Stimulated activated CD4-positive, alpha-beta T cell treated with anti-CD3 and anti-CD28 coated beads, Interleukin-12 subunit alpha, Interleukin-12 subunit beta, amount 100 ng/mL, for 24 hours (primary cell): ENCODE data around the gene FTHL17.

Experiments
- DNase-seq, 2 experiments: peaks; one replicate each; pipeline ENCODE4 v3.0.0-alpha.2; 2020; ENCODE audit warnings: low read depth in 2 of 2

Gene FTHL17

DNA sequence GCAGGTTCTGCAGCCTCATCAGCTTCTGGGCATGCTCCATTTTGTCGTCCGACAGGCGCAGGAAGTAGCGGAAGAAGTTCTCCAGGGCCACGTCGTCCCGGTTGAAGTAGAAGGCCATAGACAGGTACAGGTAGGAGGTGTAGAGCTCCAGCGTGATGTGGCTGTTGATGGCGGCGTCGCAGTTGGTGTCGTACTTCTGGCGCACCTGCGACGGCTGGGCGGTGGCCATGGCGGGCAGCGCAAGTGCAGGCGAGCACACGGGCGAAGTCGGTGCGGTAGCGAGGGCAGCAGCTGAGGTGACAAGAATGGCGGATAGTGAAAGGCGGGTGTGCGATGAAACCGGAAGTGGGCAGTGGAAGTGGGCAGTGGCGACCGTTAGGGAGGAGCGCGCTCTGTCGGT lies at the start of gene FTHL17:
FTHL17 (minus strand) TSS at position 317 of the 400 bp plus-strand sequence; CDS start at position 229, 88 bp downstream.
- DNase-seq = no peak

DNA sequence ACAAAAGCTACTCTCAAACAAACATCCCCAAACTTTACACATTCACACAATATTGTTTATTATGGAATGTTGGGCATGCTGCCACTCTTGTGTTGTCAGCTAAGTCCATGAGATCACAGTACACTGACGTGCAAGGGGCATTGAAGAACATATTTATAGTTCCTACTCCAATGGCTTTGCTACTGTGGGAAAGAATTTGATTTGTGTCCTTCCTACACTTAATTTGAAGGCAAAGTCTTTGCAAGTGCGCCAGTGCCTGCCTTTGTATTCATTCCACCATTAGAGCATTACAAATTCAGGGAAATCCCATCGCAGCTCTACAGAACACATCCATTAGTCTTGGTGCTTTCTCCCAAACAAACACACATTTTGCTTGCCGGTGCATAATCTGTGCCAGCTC lies 45.4 kb upstream of the FTHL17 start:
- no peak for DNase-seq

DNA sequence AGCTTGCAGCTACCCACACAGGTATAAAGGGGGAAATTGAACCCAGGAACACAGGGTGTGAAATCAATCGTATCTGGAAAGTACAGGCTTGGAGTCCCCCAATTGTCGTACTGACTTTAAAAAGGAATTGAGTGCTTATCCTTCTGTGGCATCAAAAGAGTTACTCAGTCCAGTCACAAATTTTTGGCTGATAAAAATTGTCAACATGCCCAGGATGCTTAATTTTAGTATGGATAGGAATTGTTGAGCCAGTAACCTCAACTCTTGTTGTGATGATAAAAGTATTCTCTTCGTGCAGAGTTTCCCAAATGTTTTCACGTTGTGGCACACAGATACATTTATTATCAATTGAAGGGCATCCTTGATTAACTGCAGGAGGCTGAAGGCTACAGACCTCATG lies 43.6 kb upstream of the FTHL17 start:
- no peak for DNase-seq

DNA sequence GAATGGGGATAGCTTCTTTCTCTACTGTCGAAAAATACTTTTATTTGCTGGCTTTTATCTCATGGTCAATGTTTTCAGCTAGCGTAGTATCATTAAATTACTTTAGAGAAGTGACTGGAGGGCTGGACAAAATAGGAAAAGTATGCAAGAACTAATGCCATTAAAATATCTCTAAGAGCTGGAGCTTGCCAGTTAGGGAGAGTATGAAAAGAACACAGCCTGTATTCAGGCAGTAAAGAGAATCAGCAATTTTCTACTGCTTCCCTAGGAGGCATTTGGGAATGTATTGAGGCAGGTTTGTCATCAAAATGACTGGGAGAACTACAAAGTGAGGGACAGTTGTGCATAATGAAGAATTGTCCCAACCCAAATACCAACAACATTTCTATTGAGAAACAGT lies 43.0 kb upstream of the FTHL17 start:
- no peak for DNase-seq

DNA sequence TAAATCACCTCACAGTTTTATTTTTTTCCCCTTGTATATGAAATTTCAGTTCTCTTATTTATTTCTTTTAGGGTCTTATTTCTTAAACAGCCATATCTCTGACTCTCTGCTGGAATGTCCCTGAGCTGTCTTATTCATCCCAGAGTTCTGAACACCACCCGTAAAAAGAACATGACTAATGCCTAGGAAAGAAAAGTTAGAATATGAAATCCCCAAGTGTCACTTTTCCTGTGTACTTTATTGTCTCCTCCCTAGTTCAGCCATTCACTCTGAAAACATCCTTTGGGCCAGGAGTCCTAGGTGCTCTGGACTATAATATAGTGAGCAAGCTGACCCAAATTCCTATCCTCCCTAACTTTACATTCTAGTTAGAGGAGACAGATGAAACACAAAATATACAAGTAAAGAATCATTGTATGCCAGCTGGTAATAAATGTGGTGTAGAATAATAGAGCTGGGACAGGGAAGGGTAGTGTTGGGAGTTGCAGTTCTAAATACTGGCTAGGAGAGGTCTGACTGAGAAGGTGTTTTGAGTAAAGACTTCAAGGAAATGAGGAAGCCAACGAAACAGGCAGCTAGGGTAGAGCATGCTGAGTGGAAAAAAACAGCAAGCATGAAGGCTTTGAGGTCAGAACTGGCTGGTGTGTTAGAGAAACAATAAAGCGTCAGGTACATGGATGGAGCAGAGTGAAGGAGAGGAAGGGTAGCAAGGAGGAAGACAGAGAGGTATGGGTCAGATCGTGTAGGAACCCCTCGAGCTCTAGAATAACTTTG lies 40.6 kb upstream of the FTHL17 start:
- no peak for DNase-seq

DNA sequence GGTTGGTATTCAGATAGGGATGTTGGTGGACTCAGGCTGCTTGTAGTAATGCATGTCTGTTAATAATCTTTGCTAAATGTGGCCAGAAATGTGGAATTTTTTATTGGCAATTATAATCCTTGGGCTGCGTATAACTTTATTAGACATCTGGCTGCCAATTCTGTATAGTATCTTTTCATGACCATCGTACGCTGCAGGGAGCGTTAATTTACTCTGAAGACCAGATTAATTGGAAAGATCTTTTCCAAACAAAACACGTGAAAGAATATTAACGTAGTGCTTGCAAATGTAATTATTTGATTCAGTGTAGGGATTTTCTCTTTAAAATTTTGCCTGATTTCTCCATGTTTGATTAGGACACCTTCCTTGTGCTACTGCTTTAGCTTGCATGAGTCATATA lies 38.8 kb upstream of the FTHL17 start:
- DNase-seq = no peak

DNA sequence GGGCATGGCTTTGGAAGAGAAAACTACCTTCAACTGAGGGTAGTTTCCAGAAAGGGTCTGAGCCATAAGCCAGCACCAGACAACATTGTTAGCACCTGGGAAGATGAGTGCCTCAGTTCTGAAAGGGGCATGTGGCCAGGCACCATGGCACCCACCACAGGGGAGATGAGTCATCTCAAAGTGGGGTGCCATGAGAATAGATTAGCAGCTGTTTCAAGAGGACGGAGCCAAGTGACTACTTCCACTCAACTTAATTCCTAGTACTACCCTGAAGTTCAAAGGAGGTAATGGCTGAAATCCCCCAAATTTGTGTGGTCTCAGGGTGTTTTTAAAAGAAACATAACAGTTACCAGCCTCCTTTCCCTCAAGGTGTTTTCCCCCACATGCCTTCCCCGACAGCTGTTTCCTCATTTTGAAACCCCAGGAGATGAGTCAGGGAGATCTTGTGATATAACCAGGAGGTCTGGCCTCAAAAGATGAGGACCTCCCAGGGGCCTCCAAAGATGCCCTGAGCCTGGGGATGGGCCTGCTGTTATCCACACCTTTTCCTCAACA lies 27.8 kb upstream of the FTHL17 start:
- DNase-seq = peak in 1 of 2 experiments; percentile 4

DNA sequence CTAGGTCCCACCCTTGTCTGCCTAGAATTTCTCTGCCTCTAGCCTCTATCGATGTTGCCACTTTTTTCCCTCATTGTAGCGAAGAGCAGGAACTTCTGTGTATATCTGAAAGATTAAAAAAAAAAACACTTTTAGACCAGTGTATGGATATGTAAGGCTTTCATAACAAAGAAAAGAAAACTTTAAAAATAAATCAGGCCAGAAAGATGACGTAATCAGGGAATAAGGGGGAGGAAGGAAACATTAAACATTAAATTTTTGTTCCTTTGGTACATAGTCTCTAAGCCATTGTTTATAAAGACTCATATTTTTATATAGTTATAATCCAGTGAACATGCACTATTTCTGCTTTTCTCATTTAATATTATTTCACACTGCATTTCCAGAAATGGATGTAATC lies 26.2 kb upstream of the FTHL17 start:
- no peak for DNase-seq

DNA sequence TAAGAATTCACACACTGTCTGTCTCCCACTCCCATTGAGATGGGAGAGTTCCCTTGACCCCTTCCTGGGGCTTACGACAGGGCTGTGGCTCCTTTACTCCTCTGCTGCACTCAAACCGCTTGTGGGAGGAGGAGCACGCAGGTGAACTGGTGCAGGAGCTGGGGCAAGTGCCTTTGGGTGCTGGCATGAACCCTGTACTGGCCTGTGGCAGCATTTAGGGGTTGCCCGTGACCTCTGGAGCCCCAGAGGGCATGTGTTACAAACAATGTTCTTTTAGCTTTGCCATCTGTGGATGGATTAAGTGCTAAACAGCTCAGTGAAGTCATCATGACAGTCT lies 21.8 kb upstream of the FTHL17 start:
- DNase-seq = no peak

DNA sequence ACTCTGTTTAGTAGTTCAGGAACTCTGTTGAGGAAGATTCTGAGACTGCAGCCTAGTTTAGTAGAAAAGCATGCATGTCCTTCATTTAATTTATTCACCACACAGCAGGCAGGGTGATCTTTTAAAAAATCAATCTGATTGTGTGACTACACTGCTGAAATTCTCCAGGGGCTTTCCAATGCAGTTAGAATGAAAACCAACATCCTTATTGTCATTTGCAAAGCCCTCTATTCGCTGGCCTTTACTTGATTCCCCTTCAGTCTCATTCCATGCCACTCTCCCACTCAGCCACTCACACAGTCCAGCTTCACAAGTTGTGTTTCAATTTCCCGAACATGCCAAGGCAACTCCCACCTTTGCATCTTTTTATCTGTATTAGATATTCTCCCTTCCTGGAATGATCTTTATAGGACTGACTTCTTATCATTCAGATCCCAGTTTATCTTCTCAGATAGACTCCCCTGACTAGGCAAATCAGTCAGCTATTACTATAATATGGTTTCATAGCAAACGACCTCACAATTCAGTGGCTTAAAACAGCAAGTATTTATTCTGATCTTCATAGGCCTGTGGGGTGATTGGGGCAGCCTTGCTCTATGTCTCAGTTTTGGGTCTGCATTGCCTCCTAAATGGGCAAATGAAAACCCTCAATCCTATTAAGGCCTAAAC lies 21.3 kb upstream of the FTHL17 start:
- DNase-seq = no peak

DNA sequence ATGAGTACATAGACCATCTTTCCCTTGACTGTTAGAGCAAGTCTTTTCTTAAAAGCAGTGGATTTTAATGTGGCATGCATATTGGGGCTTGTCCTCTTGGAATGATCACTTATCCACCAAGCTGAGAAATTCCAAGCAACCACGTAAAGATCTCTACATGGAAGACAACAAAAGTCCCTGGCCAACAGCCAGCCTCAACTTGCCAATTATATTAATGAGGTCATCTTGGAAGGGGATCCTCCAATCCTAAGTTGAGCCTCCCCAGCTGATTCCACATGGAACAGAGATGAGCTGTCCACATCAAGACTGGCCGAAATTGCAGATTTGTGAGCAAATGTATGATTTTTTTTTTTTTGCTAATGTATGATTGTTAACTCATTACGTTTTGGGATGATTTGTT lies 20.6 kb upstream of the FTHL17 start:
- DNase-seq = no peak

DNA sequence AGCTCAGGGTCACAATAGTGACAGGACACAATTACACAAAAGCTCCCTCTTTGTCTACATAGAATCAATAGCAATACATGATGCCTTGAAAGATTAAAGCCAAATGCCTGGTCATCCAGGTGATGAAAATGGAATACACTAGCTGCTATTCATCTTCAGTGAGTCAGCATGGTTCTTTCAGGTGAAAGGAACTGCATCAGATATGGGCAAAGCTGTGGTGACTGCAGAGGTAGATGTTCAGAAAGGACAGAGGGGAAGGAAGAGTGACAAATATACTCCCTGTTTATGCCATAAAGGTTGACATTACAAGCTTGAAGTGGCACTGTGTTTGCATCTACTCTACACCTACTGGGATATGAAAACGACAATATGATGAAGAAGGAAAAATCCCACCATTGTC lies 20.0 kb upstream of the FTHL17 start:
- DNase-seq = no peak

DNA sequence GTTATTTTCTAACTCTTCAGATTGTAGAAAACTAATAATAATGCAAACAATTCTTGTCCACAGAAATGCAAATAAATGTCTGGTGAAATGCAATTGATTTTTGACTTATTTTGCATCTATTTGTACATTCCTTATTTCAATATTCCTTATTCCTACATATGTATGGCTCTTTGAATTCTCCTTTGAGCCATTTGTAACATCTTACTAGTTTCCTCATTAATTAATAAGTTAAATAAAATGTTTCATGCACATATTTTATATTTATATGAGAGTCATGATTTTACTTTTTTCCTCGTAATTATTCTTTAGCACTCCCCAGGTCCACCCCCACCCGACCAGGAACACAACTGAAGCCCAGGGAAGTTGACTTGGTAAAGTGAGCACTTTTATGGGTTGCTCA lies 2.7 kb upstream of the FTHL17 start:
- no peak for DNase-seq

DNA sequence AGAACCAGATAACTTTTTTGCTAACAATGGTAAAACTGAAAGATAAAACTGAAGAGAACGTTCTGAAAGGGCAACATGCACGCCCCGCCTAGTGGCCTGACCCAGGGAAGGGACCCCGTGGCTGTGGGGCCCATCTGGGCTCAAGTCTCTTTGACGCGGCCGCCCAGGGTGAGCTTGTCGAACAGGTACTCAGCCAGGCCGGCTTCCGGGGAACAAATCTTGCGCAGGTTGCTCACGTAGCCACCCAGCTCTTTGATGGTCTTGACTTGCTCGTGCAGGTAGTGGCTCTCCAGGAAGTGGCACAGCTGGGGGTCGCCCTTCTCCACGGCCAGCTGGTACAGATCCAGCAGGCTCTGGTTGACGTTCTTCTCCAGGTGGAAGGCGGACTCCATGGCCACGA lies 579 bp downstream of the FTHL17 start:
- DNase-seq = no peak

DNA sequence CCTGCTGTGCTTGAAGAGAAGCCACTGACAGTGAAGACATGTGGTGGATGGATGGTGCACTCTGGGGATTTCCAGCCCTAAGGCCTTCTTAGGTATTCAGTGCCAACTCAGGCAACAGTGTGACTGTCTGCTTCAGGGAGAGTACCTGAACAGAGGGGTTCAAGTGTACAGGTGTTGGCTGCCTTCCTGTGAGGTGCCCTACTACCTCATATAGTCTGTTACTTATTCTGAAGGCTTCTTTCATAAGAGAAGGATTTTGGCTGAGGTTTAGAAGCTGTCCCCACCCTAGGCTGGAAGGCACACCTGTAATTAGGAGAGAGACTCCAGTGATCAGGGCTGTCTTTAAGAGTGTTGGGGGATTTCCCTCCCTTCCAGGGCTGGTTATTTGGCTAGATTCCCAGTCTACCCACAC lies 1.8 kb downstream of the FTHL17 start:
- DNase-seq = no peak

DNA sequence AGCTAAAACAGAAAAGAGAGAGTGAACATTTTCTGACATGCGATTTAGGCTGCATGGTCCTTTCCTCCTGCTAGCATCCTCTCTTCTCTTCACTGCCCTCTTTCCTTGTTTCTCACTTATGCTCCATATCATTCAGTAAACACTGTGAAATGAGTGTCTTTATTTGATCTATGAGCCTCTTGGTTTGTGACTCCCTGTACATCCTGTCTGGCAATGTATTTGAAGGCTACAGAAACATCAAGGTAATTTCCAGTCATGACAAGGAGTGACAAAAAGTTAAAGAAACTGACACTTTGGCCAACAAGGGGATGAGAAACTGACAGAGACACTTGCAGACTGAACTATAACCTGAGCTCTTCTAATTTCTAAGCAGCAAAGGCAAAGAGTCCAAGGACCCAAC lies 8.7 kb downstream of the FTHL17 start:
- no peak for DNase-seq

DNA sequence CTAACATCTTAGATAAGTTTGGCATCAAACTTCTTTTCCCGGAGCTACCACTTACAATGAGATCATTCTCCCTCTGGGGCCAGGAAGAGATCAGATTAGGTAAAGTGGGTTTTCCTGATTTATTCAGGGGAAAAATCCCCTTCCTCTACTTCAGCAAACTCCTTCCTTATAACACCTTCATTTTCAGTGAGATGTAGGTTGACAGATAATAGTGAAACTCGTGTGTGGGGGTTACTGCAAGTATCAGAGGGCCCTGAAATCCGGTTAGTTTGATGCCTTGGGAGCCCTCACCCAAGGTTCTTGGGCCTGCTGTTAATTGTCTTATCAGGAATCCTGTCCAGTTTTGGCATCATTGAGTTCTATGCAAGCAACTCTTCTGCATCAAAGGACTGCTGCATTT lies 10.8 kb downstream of the FTHL17 start:
- no peak for DNase-seq

DNA sequence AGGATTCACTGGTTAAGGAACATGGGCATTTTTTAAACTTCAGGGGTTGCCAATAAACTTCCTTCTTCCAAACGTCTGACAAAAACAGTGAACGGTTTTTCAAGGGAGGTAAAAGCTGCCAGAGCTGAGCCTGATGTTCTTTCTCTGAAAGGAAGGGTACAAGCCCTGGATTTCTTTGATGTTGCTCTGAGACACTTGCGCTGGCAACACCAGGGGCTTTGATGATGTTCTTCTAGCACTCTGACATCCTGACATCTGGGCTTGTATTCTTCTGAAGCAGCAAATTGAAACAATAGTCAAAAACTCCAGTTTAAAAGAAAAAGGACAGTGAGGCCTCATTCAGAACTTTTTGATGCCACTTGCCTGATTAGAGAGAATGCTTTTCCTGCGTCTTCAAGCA lies 11.8 kb downstream of the FTHL17 start:
- no peak for DNase-seq

DNA sequence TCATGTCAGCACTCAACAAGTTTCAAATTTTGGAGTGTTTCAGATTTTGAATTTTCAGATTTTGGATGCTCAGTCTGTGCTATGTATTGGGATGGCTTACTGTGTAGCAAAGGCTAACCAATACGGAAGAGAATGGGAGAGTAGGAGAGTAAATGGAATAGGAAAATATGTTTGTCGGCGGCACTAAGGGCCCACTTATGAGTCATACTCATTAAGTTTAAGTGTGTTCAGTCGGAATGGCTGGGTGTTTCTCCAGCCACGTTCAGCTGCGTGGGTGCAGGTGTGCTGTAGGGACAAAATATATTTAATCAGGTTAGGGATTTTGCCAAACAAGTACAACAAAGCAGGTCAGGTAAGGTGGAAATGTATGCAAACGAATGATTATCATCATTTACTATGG lies 13.6 kb downstream of the FTHL17 start:
- no peak for DNase-seq

DNA sequence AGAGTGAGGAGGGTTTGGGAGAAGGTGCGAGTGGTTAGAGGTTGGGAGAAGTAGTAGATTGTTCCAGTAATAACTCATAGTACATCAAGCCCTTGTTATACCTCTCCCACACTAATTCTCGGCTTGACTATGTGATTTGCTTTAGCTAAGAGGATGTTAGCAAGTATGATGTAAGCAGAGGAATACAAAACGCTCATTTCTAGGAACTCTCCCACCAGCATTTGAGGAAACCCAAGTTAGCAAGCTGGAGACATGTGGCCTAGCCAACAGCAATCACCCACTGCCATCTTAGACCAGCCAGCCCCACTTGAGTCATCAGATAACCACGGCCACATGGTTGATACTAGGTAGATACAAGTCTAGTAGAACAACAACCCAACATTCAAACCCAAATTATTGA lies 14.2 kb downstream of the FTHL17 start:
- DNase-seq = no peak

DNA sequence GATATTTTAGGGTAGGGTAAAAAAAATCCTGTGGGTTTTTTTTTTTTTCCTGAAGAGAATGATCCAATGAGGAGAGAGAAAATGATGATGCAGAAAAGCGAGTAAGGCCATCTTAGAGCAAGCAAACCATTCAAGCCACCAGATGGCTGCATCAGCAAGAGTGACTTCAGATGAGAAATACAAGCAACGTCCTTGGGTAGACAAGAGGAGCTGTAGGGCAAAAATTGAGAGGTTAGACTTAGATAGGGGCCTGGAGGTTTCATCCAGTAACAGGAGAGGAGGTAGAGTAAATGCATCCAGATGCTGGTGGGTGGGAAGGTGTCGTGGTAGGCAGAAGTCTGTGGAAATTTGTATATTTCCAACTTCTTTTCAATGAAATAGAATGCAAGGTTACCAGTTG lies 14.6 kb downstream of the FTHL17 start:
- no peak for DNase-seq

DNA sequence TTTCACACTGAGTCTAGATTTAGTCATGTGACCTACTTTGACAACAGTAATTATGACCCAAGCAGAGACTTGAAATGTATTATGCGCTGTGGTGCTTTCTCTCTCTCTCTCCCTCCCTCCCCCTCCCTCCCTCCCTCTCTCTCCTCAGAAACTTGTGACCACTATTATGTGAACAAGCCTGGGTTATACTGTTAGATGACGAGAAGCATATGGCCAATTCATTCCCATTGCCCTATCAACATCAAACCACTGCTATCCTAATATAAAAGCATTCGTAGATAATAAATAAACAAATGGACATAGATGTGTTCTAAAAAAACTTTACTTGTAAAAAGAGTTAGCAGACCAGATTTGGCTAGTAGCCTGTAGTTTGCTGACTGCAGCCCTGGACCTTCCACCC lies 18.2 kb downstream of the FTHL17 start:
- DNase-seq = no peak

DNA sequence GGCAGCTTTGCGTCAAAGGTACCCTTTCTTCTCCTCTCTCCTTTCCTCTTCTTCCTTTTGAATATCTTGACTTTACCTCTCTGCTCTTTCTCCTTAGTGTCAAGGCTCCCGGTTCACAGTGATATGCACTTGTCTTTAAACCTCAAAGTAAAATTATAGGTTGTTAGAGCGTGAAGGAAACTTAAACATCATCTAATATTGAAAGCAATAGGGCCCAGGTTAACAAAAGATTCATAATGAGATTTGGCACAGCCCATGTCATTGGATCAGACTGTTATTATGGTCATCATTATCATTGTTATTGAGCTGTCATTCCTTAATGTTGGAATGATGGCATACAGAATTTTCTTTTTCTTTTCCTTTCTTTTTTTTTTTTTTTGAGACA lies 32.5 kb downstream of the FTHL17 start:
- DNase-seq = no peak
